Stimulated activated naive CD8-positive, alpha-beta T cell treated with anti-CD3 and anti-CD28 coated beads, Interleukin-15, amount 100 ng/mL, for 72 hours (primary cell): ENCODE data around the gene PKD2L2.

ENCODE experiments used
- ATAC-seq: fragments of 150-1000 bp; cut with Tn5 transposase; 2 replicates; pipeline ENCODE4 v1.10.0; 2021; ENCODE audit warnings: mild to moderate bottlenecking, moderate library complexity
- DNase-seq, 2 donors: peaks; one replicate each; pipeline ENCODE4 v3.0.0; 2021 to 2022
- H3K27ac Mint-ChIP-seq, 2 donors: one replicate each; pipeline ENCODE4 v1.8.0; 2022; ENCODE audit warnings: mild to moderate bottlenecking in 2 of 2, mixed read lengths in 2 of 2, moderate library complexity in 2 of 2
- H3K27me3 Mint-ChIP-seq: one replicate; pipeline ENCODE4 v1.8.0; 2022; ENCODE audit warnings: mixed read lengths
- H3K4me1 Mint-ChIP-seq: one replicate; pipeline ENCODE4 v1.8.0; 2022; ENCODE audit warnings: mild to moderate bottlenecking, mixed read lengths
- H3K4me3 Mint-ChIP-seq, 2 donors: one replicate each; pipeline ENCODE4 v1.8.0; 2022; ENCODE audit warnings: mild to moderate bottlenecking in 2 of 2, mixed read lengths in 2 of 2, moderate library complexity in 1 of 2
- H3K9me3 Mint-ChIP-seq, 2 donors: one replicate each; pipeline ENCODE4 v1.8.0; 2022; ENCODE audit warnings: mixed read lengths in 2 of 2

Gene PKD2L2

GRCh38 chr5:137870647-137871339 is 18.5 kb upstream of the PKD2L2 start:
- DNase-seq: no peak
- peaks cover 5% of the 10 kb centered on the region for H3K4me1 Mint-ChIP-seq
- H3K4me3 Mint-ChIP-seq: no peak overlapping the region
- no peaks in the 10 kb centered on the region for H3K9me3 Mint-ChIP-seq
- no peak overlapping the region for H3K27ac Mint-ChIP-seq
- no peak for ATAC-seq
- no peaks in the 10 kb centered on the region for H3K27me3 Mint-ChIP-seq

- Mint-ChIP-seq H3K27me3 (no peaks in the 10 kb centered on the region), H3K27ac (no peak overlapping the region), H3K4me1 (peaks cover 5% of the 10 kb centered on the region), H3K9me3 (no peaks in the 10 kb centered on the region), H3K4me3 (no peak overlapping the region)
- DNase-seq (no peak), ATAC-seq (no peak)
Measured at GRCh38 chr5:137871571-137871970, 17.7 kb upstream of the PKD2L2 start.

DNA sequence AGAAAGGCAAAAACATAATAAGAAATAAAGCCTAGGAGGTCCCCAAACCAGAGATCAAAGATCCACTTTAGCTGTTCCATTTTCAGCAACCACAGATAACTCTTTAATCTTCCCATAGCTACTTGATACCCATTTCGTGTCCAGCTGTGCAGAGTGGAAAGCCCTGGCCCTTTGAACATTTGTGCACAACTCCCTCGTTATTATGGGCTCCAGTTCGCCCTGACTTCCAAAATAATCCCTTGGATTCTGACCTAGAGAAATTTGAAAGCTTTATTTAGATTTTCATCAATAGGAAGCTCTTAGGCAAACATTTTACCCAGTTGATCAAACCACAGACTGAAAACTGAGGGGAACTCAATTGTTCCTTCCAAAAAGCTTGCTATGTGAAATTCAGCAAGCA is 16.8 kb upstream of the PKD2L2 start:
- Mint-ChIP-seq H3K4me3 (no peak overlapping the region), H3K4me1 (peaks cover 5% of the 10 kb centered on the region), H3K27me3 (no peaks in the 10 kb centered on the region), H3K9me3 (no peaks in the 10 kb centered on the region), H3K27ac (no peak overlapping the region)
- DNase-seq: no peak
- ATAC-seq: no peak

DNA sequence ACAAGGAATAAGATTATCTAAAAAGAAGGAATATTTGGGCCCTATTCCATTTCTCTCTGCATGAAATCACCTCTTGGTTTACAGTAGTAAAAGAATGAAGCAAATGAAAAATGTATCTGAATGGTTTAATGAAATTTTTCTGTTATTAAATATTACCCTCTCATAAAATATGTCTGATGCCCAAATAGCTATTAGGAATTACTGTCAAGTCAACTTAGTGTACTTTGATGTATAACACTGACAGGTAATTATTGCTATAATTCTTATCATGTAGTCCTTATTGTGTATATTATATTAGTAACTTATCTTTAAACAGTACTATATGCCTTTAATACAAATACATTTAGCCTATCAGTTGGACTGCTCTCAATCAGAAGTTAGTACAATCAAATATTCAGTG is 13.2 kb upstream of the PKD2L2 start:
- no peak overlapping the region for H3K27ac Mint-ChIP-seq
- H3K27me3 Mint-ChIP-seq: no peaks in the 10 kb centered on the region
- no peak for ATAC-seq

GRCh38 chr5:137880313-137880712 is 8.9 kb upstream of the PKD2L2 start:
- H3K27ac Mint-ChIP-seq: no peak overlapping the region
- H3K4me1 Mint-ChIP-seq: no peaks in the 10 kb centered on the region

More for the DNA sequence above, 13.2 kb upstream of the PKD2L2 start:
- H3K4me1 Mint-ChIP-seq: peaks cover 5% of the 10 kb centered on the region
- no peak overlapping the region for H3K4me3 Mint-ChIP-seq
- no peaks in the 10 kb centered on the region for H3K9me3 Mint-ChIP-seq
- no peak for DNase-seq

DNA sequence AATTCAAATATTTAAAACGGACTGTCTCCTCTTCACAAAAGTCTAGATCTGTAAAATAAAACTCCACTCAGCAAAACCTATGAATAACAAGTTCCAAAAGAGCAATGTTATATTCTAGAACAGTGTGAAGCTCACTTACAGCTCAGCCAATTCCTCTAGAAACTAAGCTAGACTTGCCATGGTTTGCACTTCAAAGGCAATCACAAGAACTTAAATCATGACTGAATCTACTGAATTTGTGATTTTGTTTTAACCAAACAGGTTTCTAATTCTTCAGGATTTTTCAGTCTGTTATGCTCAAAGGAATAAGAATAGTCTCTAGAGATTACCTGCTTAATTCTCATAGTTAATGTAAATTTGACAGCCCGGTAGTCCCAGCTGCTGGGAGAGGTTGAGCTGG is 1.4 kb upstream of the PKD2L2 start:
- no peak for DNase-seq
- H3K27ac Mint-ChIP-seq: no peak overlapping the region
- peaks cover 25% of the 10 kb centered on the region for H3K4me1 Mint-ChIP-seq
- H3K9me3 Mint-ChIP-seq: no peaks in the 10 kb centered on the region
- ATAC-seq: no peak
- H3K27me3 Mint-ChIP-seq: no peaks in the 10 kb centered on the region
- H3K4me3 Mint-ChIP-seq: peak overlapping the region; percentile 51 to 91

More at GRCh38 chr5:137880313-137880712, 8.9 kb upstream of the PKD2L2 start:
- Mint-ChIP-seq H3K4me3 (no peak overlapping the region), H3K27me3 (no peaks in the 10 kb centered on the region), H3K9me3 (no peaks in the 10 kb centered on the region)
- no peak for ATAC-seq
- no peak for DNase-seq

DNA sequence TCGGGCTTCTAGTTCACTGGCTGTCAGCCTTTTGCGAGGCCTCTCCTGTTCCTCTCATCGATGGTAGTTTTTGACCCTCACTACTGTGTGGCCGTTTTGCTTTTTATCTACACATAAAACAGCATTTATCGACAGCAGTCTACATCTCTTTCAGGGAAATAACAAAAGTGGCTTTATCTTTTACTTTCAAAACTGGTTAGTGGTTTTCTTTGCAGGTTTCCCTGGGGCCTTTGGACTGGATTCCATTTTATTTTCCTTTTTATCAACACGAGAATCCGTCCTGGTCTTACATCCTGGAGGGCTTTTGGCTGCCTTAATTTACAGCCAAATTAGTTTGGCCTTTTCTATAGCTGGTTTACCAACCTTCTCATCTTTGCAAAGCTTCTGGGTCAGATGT is 793 bp upstream of the PKD2L2 start:
- no peaks in the 10 kb centered on the region for H3K9me3 Mint-ChIP-seq
- DNase-seq: no peak

GRCh38 chr5:137890845-137891244 is 1.6 kb downstream of the PKD2L2 start:
- peaks cover 25% of the 10 kb centered on the region for H3K4me1 Mint-ChIP-seq

More for the DNA sequence above, 793 bp upstream of the PKD2L2 start:
- Mint-ChIP-seq H3K27me3 (peaks cover 2% of the 10 kb centered on the region), H3K4me1 (peaks cover 25% of the 10 kb centered on the region), H3K27ac (peak overlapping the region; percentile 91 to 93), H3K4me3 (peak overlapping the region; percentile 87 to 91)
- ATAC-seq: no peak

GRCh38 chr5:137891849-137892248 is 2.6 kb downstream of the PKD2L2 start:
- ATAC-seq (no peak), DNase-seq (no peak)
- H3K27me3 Mint-ChIP-seq: peaks cover 6% of the 10 kb centered on the region
- no peaks in the 10 kb centered on the region for H3K9me3 Mint-ChIP-seq
- peaks cover 18% of the 10 kb centered on the region for H3K4me1 Mint-ChIP-seq
- no peak overlapping the region for H3K27ac Mint-ChIP-seq
- no peak overlapping the region for H3K4me3 Mint-ChIP-seq

More at GRCh38 chr5:137890845-137891244, 1.6 kb downstream of the PKD2L2 start:
- H3K9me3 Mint-ChIP-seq: no peaks in the 10 kb centered on the region
- no peak overlapping the region for H3K27ac Mint-ChIP-seq
- DNase-seq: no peak
- H3K4me3 Mint-ChIP-seq: no peak overlapping the region
- no peak for ATAC-seq
- peaks cover 6% of the 10 kb centered on the region for H3K27me3 Mint-ChIP-seq

- Mint-ChIP-seq H3K27me3 (peaks cover 6% of the 10 kb centered on the region), H3K27ac (no peak overlapping the region), H3K9me3 (no peaks in the 10 kb centered on the region), H3K4me1 (peaks cover 3% of the 10 kb centered on the region), H3K4me3 (no peak overlapping the region)
- ATAC-seq (no peak), DNase-seq (no peak)
Measured at GRCh38 chr5:137894586-137894985, 5.3 kb downstream of the PKD2L2 start.

DNA sequence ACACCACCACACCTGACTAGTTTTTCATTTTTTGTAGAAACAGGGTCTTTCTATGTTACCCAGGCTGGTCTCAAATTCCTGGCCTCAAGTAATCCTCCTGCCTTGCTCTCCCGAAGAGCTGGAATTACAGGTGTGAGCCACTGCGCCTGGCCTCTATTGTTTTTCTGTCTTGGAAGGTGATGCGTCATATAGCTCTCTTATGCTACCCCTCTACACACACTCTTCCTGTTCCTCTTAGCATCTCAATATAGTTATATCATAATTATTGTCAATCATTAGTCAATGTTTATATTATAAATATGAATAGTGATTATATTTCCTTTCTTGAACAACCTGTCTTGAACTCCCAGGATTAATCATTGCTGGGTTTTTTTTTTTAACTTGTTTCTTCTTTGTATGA is 7.3 kb downstream of the PKD2L2 start:
- H3K4me3 Mint-ChIP-seq: no peak overlapping the region
- no peaks in the 10 kb centered on the region for H3K9me3 Mint-ChIP-seq
- no peak overlapping the region for H3K27ac Mint-ChIP-seq
- DNase-seq (no peak), ATAC-seq (no peak)
- H3K27me3 Mint-ChIP-seq: peaks cover 14% of the 10 kb centered on the region
- peaks cover 6% of the 10 kb centered on the region for H3K4me1 Mint-ChIP-seq

DNA sequence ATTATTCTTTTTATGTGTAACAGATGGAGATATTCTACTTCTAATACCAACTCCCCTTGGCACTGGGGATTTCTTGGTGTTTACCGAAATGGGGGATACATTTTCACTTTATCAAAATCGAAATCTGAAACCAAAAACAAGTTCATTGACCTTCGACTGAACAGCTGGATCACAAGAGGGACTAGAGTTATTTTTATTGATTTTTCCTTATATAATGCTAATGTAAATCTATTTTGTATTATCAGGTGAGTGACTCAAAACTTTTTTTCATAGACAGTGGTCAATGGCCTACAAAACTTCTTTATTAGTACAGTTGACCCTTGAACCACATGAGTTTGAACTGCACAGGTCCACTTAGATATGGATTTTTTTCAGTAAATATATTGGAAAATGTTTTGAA is 10.2 kb downstream of the PKD2L2 start:
- no peak for DNase-seq
- Mint-ChIP-seq H3K4me1 (peaks cover 6% of the 10 kb centered on the region), H3K27ac (no peak overlapping the region), H3K9me3 (no peaks in the 10 kb centered on the region), H3K4me3 (no peak overlapping the region), H3K27me3 (peaks cover 19% of the 10 kb centered on the region)
- ATAC-seq: no peak

DNA sequence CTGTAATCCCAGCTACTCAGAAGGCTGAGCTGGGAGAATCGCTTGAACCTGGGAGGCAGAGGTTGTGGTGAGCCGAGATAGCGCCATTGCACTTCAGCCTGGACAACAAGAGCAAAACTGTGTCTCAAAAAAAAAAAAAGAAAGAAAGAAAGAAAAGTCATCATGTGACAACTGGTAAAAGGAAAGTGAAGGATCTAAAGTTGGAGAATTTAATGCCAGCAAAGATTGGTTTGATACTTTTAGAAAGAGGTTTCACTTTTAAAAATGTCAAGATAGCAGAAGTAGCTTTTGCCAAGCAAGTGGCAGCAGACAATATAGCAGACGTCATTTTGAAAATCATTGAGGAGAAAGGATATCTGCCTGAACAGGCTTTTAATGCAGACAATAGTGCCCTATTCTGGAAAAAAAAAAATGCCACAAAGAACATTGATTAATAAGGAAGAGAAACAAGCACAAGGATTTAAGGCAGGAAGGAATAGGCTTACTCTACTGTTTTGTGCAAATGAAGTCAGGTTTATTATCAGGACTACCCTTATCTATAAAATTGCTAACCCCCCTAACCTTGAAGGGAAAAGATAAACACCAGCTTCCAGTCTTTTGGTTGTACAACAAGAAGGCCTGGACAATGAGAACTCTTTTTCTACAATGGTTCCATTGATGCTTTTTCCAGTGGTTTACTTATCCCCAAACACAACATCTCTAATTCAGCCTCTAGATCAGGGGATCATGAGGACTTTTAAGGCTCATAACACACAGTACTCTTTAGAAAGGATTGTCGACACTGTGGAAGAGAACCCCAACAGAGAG is 12.0 kb downstream of the PKD2L2 start:
- Mint-ChIP-seq H3K9me3 (no peaks in the 10 kb centered on the region), H3K4me1 (peaks cover 6% of the 10 kb centered on the region), H3K4me3 (peak overlapping the region in 1 of 2 donors; percentile 21), H3K27me3 (peaks cover 19% of the 10 kb centered on the region), H3K27ac (peak overlapping the region in 1 of 2 donors; percentile 54)
- ATAC-seq: no peak
- no peak for DNase-seq

- Mint-ChIP-seq H3K27ac (peak overlapping the region in 1 of 2 donors; percentile 2), H3K9me3 (no peaks in the 10 kb centered on the region), H3K27me3 (peaks cover 19% of the 10 kb centered on the region), H3K4me1 (peaks cover 6% of the 10 kb centered on the region), H3K4me3 (no peak overlapping the region)
- ATAC-seq (no peak), DNase-seq (no peak)
Measured at GRCh38 chr5:137902408-137903133, 13.3 kb downstream of the PKD2L2 start.

GRCh38 chr5:137914758-137915157 is 25.5 kb downstream of the PKD2L2 start:
- Mint-ChIP-seq H3K9me3 (peaks cover 11 to 12% of the 10 kb centered on the region in 2 donors), H3K4me1 (no peaks in the 10 kb centered on the region), H3K27ac (no peak overlapping the region), H3K27me3 (no peaks in the 10 kb centered on the region), H3K4me3 (no peak overlapping the region)
- no peak for ATAC-seq
- DNase-seq: no peak

- H3K4me3 Mint-ChIP-seq: no peak overlapping the region
- no peak for ATAC-seq
- no peak for DNase-seq
- peak overlapping the region in 1 of 2 donors; percentile 72 for H3K27ac Mint-ChIP-seq
- H3K9me3 Mint-ChIP-seq: peaks cover 11 to 12% of the 10 kb centered on the region in 2 donors
- no peaks in the 10 kb centered on the region for H3K4me1 Mint-ChIP-seq
- H3K27me3 Mint-ChIP-seq: no peaks in the 10 kb centered on the region
Measured at GRCh38 chr5:137916923-137917322, 27.7 kb downstream of the PKD2L2 start.
